Ishikawa (cell line): ENCODE results near the gene CEMIP2.

Source experiments
- CEBPB ChIP-seq: IDR thresholded peaks from 2 replicates; pipeline ENCODE4 v1.6.1; 2012
- CREB1 ChIP-seq: IDR thresholded peaks from 2 replicates; pipeline ENCODE4 v1.6.1; 2012; ENCODE audit warnings: low read depth
- EGR1 ChIP-seq: IDR thresholded peaks from 2 replicates; pipeline ENCODE4 v1.6.1; 2012
- EP300 ChIP-seq: IDR thresholded peaks from 2 replicates; pipeline ENCODE4 v1.6.1; 2012; ENCODE audit warnings: borderline replicate concordance
- FOXM1 ChIP-seq: IDR thresholded peaks from 2 replicates; pipeline ENCODE4 v1.6.1; 2012; ENCODE audit warnings: low read depth, borderline replicate concordance
- NFIC ChIP-seq: IDR thresholded peaks from 2 replicates; pipeline ENCODE4 v1.6.1; 2012
- RAD21 ChIP-seq: IDR thresholded peaks from 2 replicates; pipeline ENCODE4 v1.6.1; 2012; ENCODE audit warnings: low read depth
- TAF1 ChIP-seq: IDR thresholded peaks from 2 replicates; pipeline ENCODE4 v1.6.1; 2012; ENCODE audit warnings: low read depth, mild to moderate bottlenecking
- TCF12 ChIP-seq: IDR thresholded peaks from 2 replicates; pipeline ENCODE4 v1.6.1; 2012; ENCODE audit warnings: low read depth
- TEAD4 ChIP-seq: IDR thresholded peaks from 2 replicates; pipeline ENCODE4 v1.6.1; 2012
- YY1 ChIP-seq: IDR thresholded peaks from 2 replicates; pipeline ENCODE4 v1.6.1; 2012; ENCODE audit warnings: low read depth
- ZBTB7A ChIP-seq: IDR thresholded peaks from 2 replicates; pipeline ENCODE4 v1.6.1; 2012; ENCODE audit warnings: low read depth
- TF ChIP-seq, protein P1 (sequence below): IDR thresholded peaks from 2 replicates; pipeline ENCODE4 v1.6.1; 2012
- TF ChIP-seq, protein P2 (sequence below): IDR thresholded peaks from 2 replicates; pipeline ENCODE4 v1.6.1; 2012; ENCODE audit warnings: low read depth, mild to moderate bottlenecking
- TF ChIP-seq, protein P3 (sequence below): IDR thresholded peaks from 2 replicates; pipeline ENCODE4 v1.6.1; 2012

The CEMIP2 gene

DNA sequence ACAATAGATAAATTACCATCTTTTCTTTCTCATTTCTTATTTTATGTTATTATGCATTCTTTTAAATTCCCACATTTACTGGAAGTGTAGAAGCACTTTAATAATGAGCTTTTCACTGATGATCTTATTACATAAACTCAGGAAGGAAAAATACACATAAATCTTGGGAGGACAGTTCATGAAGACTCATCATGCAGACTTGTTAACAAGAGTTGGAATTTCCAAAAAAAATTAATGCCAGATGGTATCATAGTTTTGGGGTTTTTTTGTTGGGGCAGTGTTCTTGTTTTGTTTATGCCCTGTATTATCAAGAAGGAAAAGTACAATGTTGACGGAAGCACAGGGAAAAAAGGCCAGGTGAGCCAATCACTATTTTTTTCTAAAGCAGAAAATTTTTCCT lies 35.1 kb downstream of the CEMIP2 start:
- TF ChIP-seq FOXM1 = no peak
- TF ChIP-seq ZBTB7A = no peak
- TF ChIP-seq TAF1 = no peak
- TF ChIP-seq CREB1 = no peak
- no peak for TF ChIP-seq EGR1
- no peak for TF ChIP-seq RAD21
- no peak for TF ChIP-seq EP300
- no peak for TF ChIP-seq TCF12
- no peak for TF ChIP-seq NFIC
- no peak for TF ChIP-seq TEAD4
- TF ChIP-seq, protein P1, sequence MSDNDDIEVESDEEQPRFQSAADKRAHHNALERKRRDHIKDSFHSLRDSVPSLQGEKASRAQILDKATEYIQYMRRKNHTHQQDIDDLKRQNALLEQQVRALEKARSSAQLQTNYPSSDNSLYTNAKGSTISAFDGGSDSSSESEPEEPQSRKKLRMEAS = no peak
- no peak for TF ChIP-seq CEBPB
- TF ChIP-seq, protein P2, sequence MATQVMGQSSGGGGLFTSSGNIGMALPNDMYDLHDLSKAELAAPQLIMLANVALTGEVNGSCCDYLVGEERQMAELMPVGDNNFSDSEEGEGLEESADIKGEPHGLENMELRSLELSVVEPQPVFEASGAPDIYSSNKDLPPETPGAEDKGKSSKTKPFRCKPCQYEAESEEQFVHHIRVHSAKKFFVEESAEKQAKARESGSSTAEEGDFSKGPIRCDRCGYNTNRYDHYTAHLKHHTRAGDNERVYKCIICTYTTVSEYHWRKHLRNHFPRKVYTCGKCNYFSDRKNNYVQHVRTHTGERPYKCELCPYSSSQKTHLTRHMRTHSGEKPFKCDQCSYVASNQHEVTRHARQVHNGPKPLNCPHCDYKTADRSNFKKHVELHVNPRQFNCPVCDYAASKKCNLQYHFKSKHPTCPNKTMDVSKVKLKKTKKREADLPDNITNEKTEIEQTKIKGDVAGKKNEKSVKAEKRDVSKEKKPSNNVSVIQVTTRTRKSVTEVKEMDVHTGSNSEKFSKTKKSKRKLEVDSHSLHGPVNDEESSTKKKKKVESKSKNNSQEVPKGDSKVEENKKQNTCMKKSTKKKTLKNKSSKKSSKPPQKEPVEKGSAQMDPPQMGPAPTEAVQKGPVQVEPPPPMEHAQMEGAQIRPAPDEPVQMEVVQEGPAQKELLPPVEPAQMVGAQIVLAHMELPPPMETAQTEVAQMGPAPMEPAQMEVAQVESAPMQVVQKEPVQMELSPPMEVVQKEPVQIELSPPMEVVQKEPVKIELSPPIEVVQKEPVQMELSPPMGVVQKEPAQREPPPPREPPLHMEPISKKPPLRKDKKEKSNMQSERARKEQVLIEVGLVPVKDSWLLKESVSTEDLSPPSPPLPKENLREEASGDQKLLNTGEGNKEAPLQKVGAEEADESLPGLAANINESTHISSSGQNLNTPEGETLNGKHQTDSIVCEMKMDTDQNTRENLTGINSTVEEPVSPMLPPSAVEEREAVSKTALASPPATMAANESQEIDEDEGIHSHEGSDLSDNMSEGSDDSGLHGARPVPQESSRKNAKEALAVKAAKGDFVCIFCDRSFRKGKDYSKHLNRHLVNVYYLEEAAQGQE = no peak
- TF ChIP-seq, protein P3, sequence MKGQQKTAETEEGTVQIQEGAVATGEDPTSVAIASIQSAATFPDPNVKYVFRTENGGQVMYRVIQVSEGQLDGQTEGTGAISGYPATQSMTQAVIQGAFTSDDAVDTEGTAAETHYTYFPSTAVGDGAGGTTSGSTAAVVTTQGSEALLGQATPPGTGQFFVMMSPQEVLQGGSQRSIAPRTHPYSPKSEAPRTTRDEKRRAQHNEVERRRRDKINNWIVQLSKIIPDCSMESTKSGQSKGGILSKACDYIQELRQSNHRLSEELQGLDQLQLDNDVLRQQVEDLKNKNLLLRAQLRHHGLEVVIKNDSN = no peak
- TF ChIP-seq YY1 = no peak

DNA sequence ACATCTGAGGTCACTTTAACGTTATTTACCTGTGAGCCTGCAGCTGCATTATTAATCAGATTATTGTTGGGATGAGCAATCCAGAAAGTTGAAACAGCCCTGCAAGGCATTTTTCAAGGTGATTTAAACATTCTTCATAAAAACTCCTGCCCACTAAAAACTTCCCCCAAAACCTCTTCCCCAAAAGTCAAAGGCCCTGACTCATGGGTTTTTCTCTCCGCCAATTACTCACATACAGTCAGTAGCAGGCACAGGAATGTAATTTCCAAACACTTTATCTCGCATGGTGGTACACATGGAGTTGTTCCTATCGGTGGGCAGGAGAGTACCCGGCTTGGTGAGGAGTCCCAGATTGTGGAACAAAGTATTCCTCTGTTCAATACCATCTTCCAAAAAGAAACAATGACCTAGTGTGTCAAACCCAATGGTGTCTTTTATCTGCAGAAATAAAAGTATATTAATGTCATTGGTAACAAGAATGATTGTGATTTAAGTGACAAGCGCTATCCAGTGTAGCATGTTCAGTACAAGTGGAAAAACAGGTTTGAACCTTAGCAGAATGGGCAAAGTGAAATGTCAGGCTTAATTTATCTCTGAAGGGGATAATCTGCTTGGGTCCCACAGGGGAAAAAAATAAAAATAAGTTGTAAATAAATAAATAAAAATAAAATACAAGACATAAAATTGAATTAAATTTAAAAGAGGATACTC lies 38.3 kb downstream of the CEMIP2 start:
- no peak for TF ChIP-seq YY1

DNA sequence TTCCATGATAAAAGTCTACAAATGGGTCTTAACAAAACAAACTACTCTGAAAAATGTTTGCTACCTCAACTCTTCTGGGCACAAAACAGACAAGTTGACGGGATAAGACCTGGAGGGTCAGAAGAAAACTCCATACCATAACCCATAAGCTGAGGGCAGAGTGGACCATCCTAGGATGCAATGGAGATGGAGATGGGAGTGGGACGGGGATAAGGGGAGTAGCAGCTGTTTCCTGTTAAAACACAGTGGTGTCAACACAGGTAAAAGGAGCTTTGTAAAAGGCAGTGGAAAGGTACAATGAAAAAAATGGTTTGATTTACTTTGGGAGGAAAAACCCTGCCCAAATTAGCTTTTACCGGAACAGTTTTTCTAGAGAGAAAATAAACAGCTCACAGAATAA lies 41.6 kb downstream of the CEMIP2 start:
- no peak for TF ChIP-seq TAF1
- no peak for TF ChIP-seq FOXM1

DNA sequence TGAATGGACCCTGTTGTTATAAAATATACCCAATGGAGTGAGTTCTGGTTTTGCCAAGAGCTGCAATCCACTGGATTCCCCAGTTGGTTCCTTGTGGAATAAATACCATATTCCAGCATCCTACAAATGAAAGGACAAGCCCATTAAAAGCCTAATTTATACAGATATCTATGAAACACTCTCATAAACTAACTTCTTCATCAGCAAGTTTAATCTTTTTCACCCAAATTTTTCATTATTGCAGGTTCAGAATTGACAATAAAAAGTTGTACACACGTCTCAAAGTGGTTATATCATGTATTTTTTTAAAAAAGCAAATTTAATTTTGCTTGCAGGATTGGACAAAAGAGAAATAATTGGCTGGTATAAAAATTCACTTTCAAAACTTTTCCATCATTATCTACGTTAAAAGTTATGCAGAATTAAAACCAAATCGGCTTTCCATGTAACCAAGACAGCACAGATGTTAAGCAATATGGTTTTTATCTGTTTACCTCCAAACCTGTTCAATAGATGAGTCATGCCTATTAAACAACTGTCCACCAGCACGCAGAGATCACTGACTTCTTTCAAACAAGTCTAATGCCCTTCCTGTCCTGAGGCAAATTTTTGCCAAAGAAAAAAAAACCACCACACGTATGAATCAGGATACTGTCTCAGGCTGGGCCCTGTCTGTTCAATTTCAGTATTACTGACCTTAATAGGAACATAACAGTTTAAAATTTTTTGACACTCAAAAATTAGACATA lies 42.5 kb downstream of the CEMIP2 start:
- TF ChIP-seq CREB1 (no peak), NFIC (no peak), FOXM1 (no peak), YY1 (no peak), CEBPB (no peak), RAD21 (no peak), EGR1 (no peak), ZBTB7A (no peak), TCF12 (no peak), TEAD4 (no peak), TAF1 (no peak), EP300 (no peak)
- TF ChIP-seq, protein P2 = no peak
- TF ChIP-seq, protein P1 = no peak
- TF ChIP-seq, protein P3 = no peak

DNA sequence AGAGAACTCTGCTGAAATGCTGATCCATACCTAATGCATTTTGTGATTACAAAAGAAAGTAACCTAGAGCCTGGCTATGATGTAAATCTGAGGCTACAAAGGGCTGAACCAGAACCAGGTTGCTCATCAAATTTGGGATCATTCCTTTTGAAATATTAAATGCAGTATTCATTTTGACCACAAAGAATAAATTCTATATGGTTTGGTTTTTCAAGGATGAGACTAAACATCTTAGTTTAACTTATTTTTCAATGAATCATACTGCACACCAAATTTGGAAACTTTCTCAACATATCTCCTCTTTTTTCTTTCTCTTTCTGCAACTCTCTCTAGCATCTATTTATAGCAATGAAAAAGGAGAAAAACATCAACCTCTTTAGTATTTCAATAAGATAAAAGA lies 46.5 kb downstream of the CEMIP2 start:
- TF ChIP-seq YY1 = no peak
- TF ChIP-seq EP300 = no peak
- no peak for TF ChIP-seq FOXM1
- no peak for TF ChIP-seq EGR1
- TF ChIP-seq CREB1 = no peak
- TF ChIP-seq TEAD4 = no peak
- TF ChIP-seq RAD21 = no peak
- TF ChIP-seq, protein P2 = no peak
- TF ChIP-seq, protein P1 = no peak
- TF ChIP-seq TAF1 = no peak
- TF ChIP-seq CEBPB = no peak
- TF ChIP-seq NFIC = no peak
- TF ChIP-seq TCF12 = no peak
- TF ChIP-seq ZBTB7A = no peak
- TF ChIP-seq, protein P3 = no peak
